8988T (cell line): ENCODE data around the gene PLCZ1.
A peak's percentile ranks its signal among the peaks of the same experiment; 100 is the strongest.
"Not testable (repeated sequence)": the region's sequence is repeated elsewhere in the genome, so short reads cannot be mapped to it uniquely, and the experiment has no call there.

Source experiments
- DNase-seq: peaks from one replicate; pipeline ENCODE4 v3.0.0; 2011

The PLCZ1 gene

GRCh38 chr12:18703321-18703720, 34.5 kb downstream of the PLCZ1 start:
- DNase-seq, result no peak

DNA sequence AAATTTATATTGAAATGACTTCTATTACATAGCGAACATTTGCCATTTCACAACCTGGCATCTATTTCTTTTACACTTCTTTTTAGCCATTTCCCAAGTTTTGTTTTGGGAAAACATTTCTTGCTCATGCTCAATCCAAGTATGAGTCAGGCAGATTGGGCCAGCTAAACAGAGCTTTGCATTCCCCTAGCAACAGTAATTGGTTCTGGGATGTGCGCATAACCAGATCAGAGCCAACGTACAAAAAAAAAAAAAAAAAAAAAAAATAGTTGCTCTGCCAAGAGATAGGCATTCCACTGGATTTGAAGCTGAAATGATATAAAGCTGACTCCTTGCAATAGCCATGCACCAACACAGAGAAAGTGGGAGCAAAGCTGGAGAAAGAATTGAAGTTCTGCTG, 37.5 kb downstream of the PLCZ1 start:
- no peak for DNase-seq

DNA sequence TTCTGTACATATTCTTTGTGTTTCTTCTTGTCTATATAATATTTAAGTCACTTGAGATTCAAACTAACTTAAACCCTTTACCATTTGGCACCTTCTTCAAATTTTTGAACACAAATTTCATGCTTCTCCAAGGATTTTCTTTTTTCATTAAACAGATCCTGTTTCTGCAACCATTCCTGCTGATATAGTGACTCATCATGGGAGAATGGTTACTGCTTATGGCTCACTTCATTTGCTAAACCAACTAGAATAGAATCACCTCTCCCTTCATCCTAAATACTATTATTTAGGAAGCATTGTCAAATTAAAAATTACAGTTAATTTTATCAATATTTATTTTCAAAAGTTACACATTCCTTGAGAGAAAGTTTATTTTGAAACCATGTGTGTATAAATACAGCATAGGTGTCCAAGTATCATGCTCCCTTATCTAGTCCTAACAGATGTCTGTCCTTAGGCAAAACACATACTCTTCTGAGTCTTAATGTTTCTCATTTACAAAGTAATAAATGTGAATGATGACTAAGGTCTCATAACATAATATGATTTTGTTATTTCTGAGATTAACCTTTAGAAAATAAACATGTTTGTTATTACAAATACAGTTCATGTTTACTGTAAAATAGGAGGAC, 40.7 kb downstream of the PLCZ1 start:
- DNase-seq, result no peak

GRCh38 chr12:18693986-18694385, 43.8 kb downstream of the PLCZ1 start:
- DNase-seq, result not testable (repeated sequence)

- peak; percentile 14 for DNase-seq
These were observed 47.2 kb downstream of the PLCZ1 start for GRCh38 chr12:18690653-18691052.

GRCh38 chr12:18689771-18690170, 48.0 kb downstream of the PLCZ1 start:
- no peak for DNase-seq

- DNase-seq, result no peak
These were observed 53.4 kb downstream of the PLCZ1 start for GRCh38 chr12:18684430-18684829.

- DNase-seq, result no peak
These were observed 54.3 kb downstream of the PLCZ1 start for GRCh38 chr12:18683327-18684013.

DNA sequence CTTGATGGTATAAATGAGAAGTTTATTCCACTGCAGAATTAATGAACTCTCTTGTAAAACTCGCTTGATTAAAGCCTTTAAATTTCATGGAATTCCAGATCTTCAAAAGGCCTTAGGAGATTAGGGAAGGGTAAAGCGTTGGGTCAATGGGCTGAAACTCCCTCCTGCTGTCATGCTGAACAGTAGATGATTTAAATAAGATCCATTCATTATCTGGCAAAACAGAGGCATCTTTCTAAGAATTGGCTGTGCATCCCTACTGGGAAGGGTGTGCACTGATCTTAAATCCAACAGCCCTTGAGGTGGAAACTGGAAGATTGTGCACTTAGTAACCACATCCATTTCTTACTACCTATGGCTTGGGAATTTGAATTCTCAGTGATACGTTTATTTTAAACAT, 56.0 kb downstream of the PLCZ1 start:
- DNase-seq, result no peak

DNA sequence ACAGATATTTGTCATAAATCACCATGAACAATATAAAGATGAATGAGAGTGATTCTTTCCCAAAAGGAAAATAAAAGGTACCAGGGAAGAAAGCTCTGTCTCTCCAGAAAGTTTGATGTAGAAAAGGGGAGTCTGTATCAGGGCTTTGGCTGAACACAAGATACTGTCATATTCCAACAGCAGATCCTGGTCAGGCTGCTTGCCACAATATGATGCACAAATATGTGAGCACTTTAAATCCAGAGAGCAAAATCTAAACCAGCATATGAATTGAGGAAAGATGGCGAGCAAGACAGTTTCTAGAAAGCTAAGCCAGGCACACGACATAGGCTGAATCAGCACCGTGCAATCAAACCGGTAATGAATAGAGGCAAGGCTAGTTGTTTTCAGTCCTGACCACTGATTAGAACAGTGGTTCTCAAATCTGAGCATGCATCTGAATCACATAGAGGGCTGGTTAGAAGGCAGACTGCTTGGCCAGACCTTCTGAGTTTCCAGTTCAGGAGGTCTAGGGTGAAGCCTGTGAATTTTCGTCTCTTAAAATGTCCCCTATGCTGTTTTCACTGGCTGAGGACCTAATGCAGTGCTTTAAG, 60.7 kb downstream of the PLCZ1 start:
- no peak for DNase-seq

DNA sequence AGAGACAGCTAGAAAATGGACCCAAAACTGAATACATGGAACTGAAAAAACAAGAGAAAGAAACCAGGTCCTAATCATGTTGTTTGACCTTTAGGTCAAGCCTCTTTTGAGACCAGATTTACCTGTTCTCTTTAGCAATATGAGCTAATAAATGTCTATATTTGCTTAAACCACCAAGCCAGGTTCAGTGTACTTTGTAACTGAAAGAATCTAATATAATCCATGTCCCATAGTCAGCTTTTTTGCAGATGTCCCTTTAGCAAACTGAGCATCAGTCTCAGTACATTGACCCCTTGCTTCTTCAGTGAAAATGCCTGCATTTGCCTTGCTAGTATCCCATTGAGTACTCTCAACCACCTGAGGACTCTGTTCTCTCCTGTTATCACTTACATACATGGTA, 61.7 kb downstream of the PLCZ1 start:
- DNase-seq, result no peak

GRCh38 chr12:18658829-18659228, 79.0 kb downstream of the PLCZ1 start:
- DNase-seq, result no peak

DNA sequence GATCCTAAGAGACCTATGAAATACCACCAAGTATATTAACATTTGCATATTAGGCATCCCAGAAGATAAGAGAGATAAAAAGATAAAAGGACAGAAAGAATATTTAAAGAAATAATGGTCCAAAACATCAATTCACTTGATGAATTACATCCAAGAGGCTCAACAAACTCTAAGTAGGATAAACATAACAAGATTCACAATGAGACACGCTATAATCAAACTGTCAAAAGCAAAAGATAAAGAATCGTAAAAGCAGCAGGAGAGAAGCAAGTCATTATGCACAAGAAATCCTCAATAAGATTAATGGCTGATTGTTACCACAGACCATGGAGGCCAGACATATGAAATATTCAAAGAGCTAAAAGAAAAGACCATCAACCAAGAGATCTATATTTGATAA, 79.6 kb downstream of the PLCZ1 start:
- DNase-seq, result no peak

GRCh38 chr12:18655351-18655750, 82.5 kb downstream of the PLCZ1 start:
- no peak for DNase-seq

- no peak for DNase-seq
These were observed 84.3 kb downstream of the PLCZ1 start for GRCh38 chr12:18653465-18653864.

DNA sequence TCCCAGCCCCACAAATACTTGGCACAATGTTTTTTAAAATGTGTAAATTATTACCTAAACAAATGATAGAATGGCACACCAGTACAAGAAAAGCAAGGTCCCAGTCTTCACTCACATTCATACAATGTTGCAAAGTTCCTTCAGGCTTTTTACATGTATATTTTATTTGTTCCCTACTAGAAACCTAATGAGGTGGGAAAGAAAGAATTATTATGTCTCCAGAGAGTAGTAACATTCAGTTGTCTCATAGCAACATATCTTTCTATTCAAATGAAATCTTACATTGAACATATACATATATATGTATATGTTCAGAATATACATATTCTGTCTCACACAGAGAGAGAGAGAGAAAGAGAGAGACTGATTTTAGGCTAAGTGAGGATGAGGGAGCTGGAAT, 85.2 kb downstream of the PLCZ1 start:
- DNase-seq, result no peak

DNA sequence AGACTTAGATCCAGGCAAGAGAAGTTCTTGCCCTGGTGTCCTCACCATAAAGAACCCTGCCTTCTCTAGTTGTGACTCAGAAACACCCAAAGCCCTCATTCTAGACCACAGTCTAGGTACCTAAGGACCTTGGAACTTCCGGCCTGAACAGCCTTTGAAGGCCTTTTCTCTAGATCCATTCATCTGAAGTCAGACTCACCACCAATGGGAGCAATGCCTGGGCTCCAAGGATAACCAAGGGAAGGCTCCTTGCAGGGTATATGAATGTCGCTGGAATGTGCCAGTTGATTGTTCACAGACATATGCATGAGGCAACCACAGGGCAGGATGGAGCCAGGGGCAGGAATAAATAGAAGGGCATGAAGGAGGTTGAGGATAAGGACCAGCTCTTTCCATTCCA, 86.3 kb downstream of the PLCZ1 start:
- no peak for DNase-seq

DNA sequence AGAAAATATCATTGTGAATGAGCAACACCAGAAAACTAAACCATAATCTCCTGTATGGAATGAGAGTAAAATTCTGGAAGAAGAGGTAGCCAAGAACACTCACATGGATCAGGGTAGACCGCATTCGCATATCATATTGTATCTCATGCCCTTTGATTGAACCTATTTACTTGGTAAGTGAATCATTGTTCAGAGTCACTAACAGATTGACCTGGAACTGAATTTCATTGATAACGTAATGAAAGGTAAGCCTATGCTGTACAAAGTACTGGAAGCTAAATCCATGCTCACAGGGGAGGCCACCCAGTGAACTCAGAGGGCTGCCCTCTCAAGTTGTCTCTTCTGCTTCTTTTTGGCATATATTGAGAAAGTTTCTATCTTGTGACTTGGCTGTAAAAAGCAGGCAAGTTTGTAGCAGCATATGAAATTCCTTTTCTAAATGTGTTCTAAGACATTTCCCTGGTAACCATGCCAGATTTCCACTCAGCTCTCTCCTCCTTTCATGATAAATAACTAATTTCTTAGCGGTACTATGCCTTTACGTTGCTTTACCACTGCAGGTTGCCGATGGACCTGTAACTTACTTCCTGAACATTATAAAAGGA, 91.4 kb downstream of the PLCZ1 start:
- DNase-seq, result no peak

DNA sequence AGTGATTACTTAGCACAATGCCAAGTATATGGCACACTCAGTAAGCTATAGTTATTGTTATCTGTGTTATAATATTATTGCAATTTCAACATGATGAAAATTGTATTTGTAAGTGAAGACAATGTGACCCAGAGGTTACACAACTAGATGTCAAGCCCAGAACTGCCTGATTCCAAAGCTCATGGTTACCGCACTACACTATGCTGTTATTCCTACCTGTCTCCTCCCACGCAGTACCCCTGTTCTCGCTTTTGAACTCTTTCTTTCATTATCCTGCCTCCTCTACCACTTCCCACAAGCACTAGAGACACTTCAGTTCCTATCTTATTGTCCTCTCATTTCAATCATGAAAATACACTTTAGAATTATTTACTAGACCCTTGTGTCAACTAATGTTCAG, 93.2 kb downstream of the PLCZ1 start:
- no peak for DNase-seq

- DNase-seq, result no peak
These were observed 94.1 kb downstream of the PLCZ1 start for GRCh38 chr12:18643681-18644080.

DNA sequence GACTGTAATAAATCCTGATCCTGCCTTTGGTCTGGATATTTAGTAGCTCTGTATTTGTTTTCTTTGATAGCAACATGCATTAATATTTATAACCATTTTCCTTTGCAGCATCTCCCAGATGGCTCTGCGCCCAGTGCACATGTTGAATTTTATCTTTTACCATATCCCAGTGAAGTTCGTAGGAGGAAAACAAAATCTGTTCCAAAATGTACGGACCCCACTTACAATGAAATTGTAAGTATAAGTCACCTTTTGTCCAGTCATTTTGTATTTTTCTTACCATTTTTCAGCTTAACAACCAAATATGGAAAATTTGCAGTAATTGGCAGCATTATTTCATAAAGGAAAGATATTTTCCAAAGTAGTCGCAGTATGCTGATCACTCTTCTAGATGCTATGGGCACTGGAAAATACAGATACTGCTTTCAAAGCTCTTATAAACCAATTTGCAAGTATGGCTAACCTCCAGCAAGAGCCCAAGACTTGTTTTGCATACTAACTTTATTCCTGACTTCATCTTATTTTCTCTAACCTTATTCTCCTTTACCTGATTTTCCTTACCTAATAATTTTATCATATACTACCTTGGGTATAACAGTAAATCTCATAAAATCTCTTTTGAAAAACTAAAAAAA, 97.4 kb downstream of the PLCZ1 start:
- DNase-seq, result no peak

- no peak for DNase-seq
These were observed 103.4 kb downstream of the PLCZ1 start for GRCh38 chr12:18634382-18634781.
